IMR-90 (cell line): Measurements from ENCODE around the gene TENM4. TPM values are rescaled to one million over a fixed set of nuclear protein-coding genes. Genes with fewer than 3 reads are reported as not detected.

Source experiments
- ATAC-seq: fragments of 200-7000 bp; cut with Tn5 transposase; 2 replicates; pipeline ENCODE4 v1.9.1; 2020; ENCODE audit warnings: low read depth, mild to moderate bottlenecking, moderate library complexity
- BruUV-seq: library from RNA; stranded (reverse); fragments of 400-500 nt; replicated peaks from 2 replicates; lab custom pipeline; 2021; lab: Mats Ljungman, UMichigan
- CTCF ChIA-PET: fragments of 300-600 bp; formaldehyde crosslinking; extraction: SDS; loops from one replicate; lab custom pipeline; 2021; ENCODE audit warnings: antibody characterized with exemption; lab: Yijun Ruan, JAX
- POLR2A ChIA-PET: fragments of 300-600 bp; sonication (Branson Sonifier 250); formaldehyde crosslinking; loops from one replicate; lab custom pipeline; 2022; ENCODE audit warnings: antibody characterized with exemption; ENCODE audit not compliant: unreplicated experiment; lab: Charles Lee
- DNase-seq: peaks from one replicate; pipeline ENCODE4 v3.0.0; 2013
- H2AFZ ChIP-seq: replicated peaks from 2 replicates; pipeline ENCODE3; 2013; ENCODE audit warnings: low read length, mild to moderate bottlenecking; ENCODE audit not compliant: poor library complexity
- H2AK5ac ChIP-seq: 2 replicates; pipeline ENCODE4 v1.6.1; 2013; ENCODE audit warnings: low read depth, low read length, inconsistent platforms
- H2AK9ac ChIP-seq: replicated peaks from 2 replicates; pipeline ENCODE3; 2013; ENCODE audit warnings: mild to moderate bottlenecking, low read depth, low read length, moderate library complexity; ENCODE audit not compliant: poor library complexity
- H2BK120ac ChIP-seq: 2 replicates; pipeline ENCODE4 v1.6.1; 2013; ENCODE audit warnings: low read depth, low read length, inconsistent platforms
- H2BK15ac ChIP-seq: 3 replicates; pipeline ENCODE4 v1.6.1; 2013; ENCODE audit warnings: low read depth, low read length, inconsistent platforms
- H2BK20ac ChIP-seq: 2 replicates; pipeline ENCODE4 v1.6.1; 2013; ENCODE audit warnings: low read depth, mild to moderate bottlenecking, inconsistent platforms, low read length, moderate library complexity
- H2BK5ac ChIP-seq: 2 replicates; pipeline ENCODE4 v1.6.1; 2013; ENCODE audit warnings: mild to moderate bottlenecking, low read depth, low read length, inconsistent platforms; ENCODE audit not compliant: poor library complexity, severe bottlenecking
- H3K14ac ChIP-seq: replicated peaks from 2 replicates; pipeline ENCODE4 v1.6.1; 2013; ENCODE audit warnings: low read depth, low read length, inconsistent platforms
- H3K18ac ChIP-seq: 2 replicates; pipeline ENCODE4 v1.6.1; 2013; ENCODE audit warnings: low read depth, low read length, control low read depth
- H3K23ac ChIP-seq: 2 replicates; pipeline ENCODE4 v1.6.1; 2013; ENCODE audit warnings: low read depth, low read length, inconsistent platforms
- H3K27ac ChIP-seq: 2 replicates; pipeline ENCODE4 v1.5.1; 2013; ENCODE audit warnings: mild to moderate bottlenecking, control low read depth, low read length; ENCODE audit not compliant: insufficient read depth
- H3K27me3 ChIP-seq: 2 replicates; pipeline ENCODE4 v1.6.1; 2013; ENCODE audit warnings: low read length; ENCODE audit not compliant: control insufficient read depth, insufficient read depth
- H3K36me3 ChIP-seq: 2 replicates; pipeline ENCODE4 v1.6.1; 2013; ENCODE audit warnings: low read length, mixed read lengths; ENCODE audit not compliant: control insufficient read depth, insufficient read depth
- H3K4ac ChIP-seq: 2 replicates; pipeline ENCODE4 v1.6.1; 2013; ENCODE audit warnings: low read depth, low read length, inconsistent platforms
- H3K4me1 ChIP-seq: 2 replicates; pipeline ENCODE4 v1.6.1; 2013; ENCODE audit warnings: low read length, mixed read lengths; ENCODE audit not compliant: control insufficient read depth, insufficient read depth
- H3K4me2 ChIP-seq: 2 replicates; pipeline ENCODE4 v1.6.1; 2013; ENCODE audit warnings: low read depth, mild to moderate bottlenecking, control low read depth, low read length, moderate library complexity
- H3K4me3 ChIP-seq: 2 replicates; pipeline ENCODE4 v1.5.1; 2013; ENCODE audit warnings: low read depth, mild to moderate bottlenecking, control low read depth, low read length, moderate library complexity; ENCODE audit not compliant: insufficient read depth
- H3K56ac ChIP-seq: 2 replicates; pipeline ENCODE4 v1.6.1; 2013; ENCODE audit warnings: low read length, inconsistent platforms; ENCODE audit not compliant: insufficient read depth; ENCODE audit errors: extremely low read depth
- H3K79me1 ChIP-seq, 2 experiments: 2 replicates each; pipeline ENCODE4 v1.6.1; 2013; ENCODE audit warnings: low read length in 2 of 2, inconsistent platforms in 1 of 2, low read depth in 1 of 2
- H3K9ac ChIP-seq: 2 replicates; pipeline ENCODE4 v1.6.1; 2013; ENCODE audit warnings: low read depth, low read length, control low read depth
- H3K9me1 ChIP-seq: 2 replicates; pipeline ENCODE4 v1.6.1; 2013; ENCODE audit warnings: low read length, inconsistent platforms; ENCODE audit not compliant: insufficient read depth
- H3K9me3 ChIP-seq: 2 replicates; pipeline ENCODE4 v1.6.1; 2013; ENCODE audit warnings: low read length; ENCODE audit not compliant: control insufficient read depth, insufficient read depth
- H4K20me1 ChIP-seq: 2 replicates; pipeline ENCODE4 v1.6.1; 2013; ENCODE audit warnings: low read length, inconsistent platforms; ENCODE audit not compliant: insufficient read depth
- H4K5ac ChIP-seq: 2 replicates; pipeline ENCODE4 v1.6.1; 2013; ENCODE audit warnings: mild to moderate bottlenecking, low read depth, low read length, control low read depth
- H4K8ac ChIP-seq, 2 experiments: 2 replicates each; pipeline ENCODE4 v1.6.1; 2013; ENCODE audit warnings: low read depth in 2 of 2, low read length in 2 of 2, control low read depth in 1 of 2, inconsistent platforms in 1 of 2
- H4K91ac ChIP-seq: 2 replicates; pipeline ENCODE4 v1.6.1; 2013; ENCODE audit warnings: low read depth, low read length, inconsistent platforms; ENCODE audit not compliant: insufficient read depth
- CHD1 ChIP-seq: IDR thresholded peaks from 2 replicates; pipeline ENCODE4 v1.6.1; 2012; ENCODE audit warnings: low read depth, low read length, improper control_type of control experiment
- MAFK ChIP-seq: IDR thresholded peaks from 2 replicates; pipeline ENCODE4 v1.6.1; 2012; ENCODE audit warnings: low read depth, low read length, improper control_type of control experiment
- MAZ ChIP-seq: IDR thresholded peaks from 2 replicates; pipeline ENCODE4 v1.6.1; 2012; ENCODE audit warnings: low read depth, mild to moderate bottlenecking, low read length, improper control_type of control experiment, moderate library complexity, borderline replicate concordance
- MXI1 ChIP-seq: IDR thresholded peaks from 2 replicates; pipeline ENCODE4 v1.6.1; 2012; ENCODE audit warnings: low read depth, mild to moderate bottlenecking, low read length, moderate library complexity, borderline replicate concordance
- NFE2L2 ChIP-seq: fragments of 150-350 bp; IDR thresholded peaks from 2 replicates; pipeline ENCODE4 v1.6.1; 2016; ENCODE audit warnings: low read depth, mild to moderate bottlenecking, low read length
- RCOR1 ChIP-seq: IDR thresholded peaks from 2 replicates; pipeline ENCODE4 v1.6.1; 2012; ENCODE audit warnings: mild to moderate bottlenecking, low read length, improper control_type of control experiment; ENCODE audit not compliant: insufficient replicate concordance
- WGBS, 2 experiments: methylation state at CpG; one replicate each; pipeline versions ENCODE4 v1.1.5 to v1.1.7; 2013; ENCODE audit warnings: missing lambda C conversion rate in 2 of 2; ENCODE audit not compliant: insufficient read length in 1 of 2; ENCODE audit errors: extremely low coverage in 2 of 2; 5-methylcytosine and 5-hydroxymethylcytosine counted together
- dilution Hi-C: fragments of 300-500 bp; cut with HindIII; formaldehyde crosslinking; loops from one replicate; pipeline ENCODE4 v1.14.3; 2018; ENCODE audit warnings: low sequenced_read_pairs; ENCODE audit not compliant: unreplicated experiment
- in situ Hi-C: fragments of 300-500 bp; cut with MboI; formaldehyde crosslinking; loops from 3 replicates; pipeline ENCODE4 v1.14.3; 2019; ENCODE audit warnings: low sequenced_read_pairs, inconsistent platforms, mixed read lengths
- intact Hi-C: fragments of 100-400 bp; cut with micrococcal nuclease; formaldehyde crosslinking; loops from 2 replicates; pipeline ENCODE4 v1.10.0; 2022
- polyA plus RNA-seq, 3 experiments: library from polyadenylated mRNA; depleted of rRNA; stranded (reverse); fragments of >200 nt; gene quantifications; 2 replicates each; pipeline ENCODE4 v1.2.3, GENCODE V29; 2012; ENCODE audit warnings: low replicate concordance in 1 of 3
- total RNA-seq: library from RNA; depleted of rRNA; stranded (reverse); fragments of >200 nt; gene quantifications from 2 replicates; pipeline ENCODE4 v1.2.3, GENCODE V29; 2012

TENM4 gene
- total and polyA plus RNA-seq, 2 of the 4 experiments (the other 2 are of a cell fraction) = 7.4 to 9.0 TPM

GRCh38 chr11:78938036-78938435 is 502.8 kb downstream of the TENM4 start:
- Histone ChIP-seq H2AK5ac (no peak overlapping the region), H3K36me3 (no peaks in the 10 kb centered on the region), H4K5ac (no peak overlapping the region), H3K9ac (no peak overlapping the region), H2BK20ac (no peak overlapping the region), H4K20me1 (no peaks in the 10 kb centered on the region), H3K18ac (no peak overlapping the region), H3K27ac (no peak overlapping the region), H3K4ac (no peak overlapping the region), H3K9me1 (no peaks in the 10 kb centered on the region), H3K23ac (no peak overlapping the region), H3K56ac (no peak overlapping the region), H4K91ac (no peak overlapping the region), H2BK15ac (no peak overlapping the region), H3K79me1 (no peaks in the 10 kb centered on the region), H3K9me3 (no peaks in the 10 kb centered on the region), H3K27me3 (no peaks in the 10 kb centered on the region), H3K4me2 (no peak overlapping the region), H2AK9ac (no peak overlapping the region), H3K14ac (no peak overlapping the region), H4K8ac (no peak overlapping the region), H3K4me3 (no peak overlapping the region), H2BK5ac (no peak overlapping the region), H2BK120ac (no peak overlapping the region), H3K4me1 (no peaks in the 10 kb centered on the region), H2AFZ (no peak overlapping the region)
- intact Hi-C loops (no loop called here), dilution Hi-C loops (no loop called here), in situ Hi-C loops (no loop called here)
- ChIA-PET CTCF (no interaction called here), POLR2A (no interaction called here)
- no peak for TF ChIP-seq MAFK
- no peak for TF ChIP-seq MAZ
- no peak for TF ChIP-seq NFE2L2
- no peak for TF ChIP-seq RCOR1
- no peak for TF ChIP-seq CHD1
- TF ChIP-seq MXI1 = no peak
- no TSS peak for BruUV-seq
- WGBS, 2 experiments = 80% methylated on average over 1 of the region's 1 CpG; no CpG with 5 or more reads in 1 of the 2 experiments
- DNase-seq = no peak
- ATAC-seq = no peak
